Measurements from ENCODE around the gene HNRNPH1. TPM values are rescaled to one million over a fixed set of nuclear protein-coding genes. Genes with fewer than 3 reads are reported as not detected.

The HNRNPH1 gene
- total RNA-seq, 2 experiments from 2014 or later: 811 to 1,007 TPM

- Mint-ChIP-seq H3K36me3 (peaks cover 29% of the 10 kb centered on the region), H3K27me3 (no peaks in the 10 kb centered on the region), H3K4me3 (no peak overlapping the region), H3K9me3 (ENCODE audit: low read depth) (no peaks in the 10 kb centered on the region), H3K27ac (no peak overlapping the region), H3K4me1 (peaks cover 36% of the 10 kb centered on the region)
- DNase-seq (no peak), ATAC-seq (no peak)
- CTCF ChIA-PET: no interaction called here
Measured at GRCh38 chr5:179606071-179606909, 17.2 kb downstream of the HNRNPH1 start.

- H3K27ac Mint-ChIP-seq: no peak overlapping the region
- peaks cover 21% of the 10 kb centered on the region for H3K36me3 Mint-ChIP-seq
Measured at GRCh38 chr5:179605026-179605833, 18.2 kb downstream of the HNRNPH1 start.

GRCh38 chr5:179603308-179603707 is 20.2 kb downstream of the HNRNPH1 start:
- CTCF ChIA-PET: no interaction called here
- Mint-ChIP-seq H3K4me1 (peaks cover 10% of the 10 kb centered on the region), H3K27me3 (no peaks in the 10 kb centered on the region), H3K9me3 (ENCODE audit: low read depth) (no peaks in the 10 kb centered on the region), H3K27ac (no peak overlapping the region), H3K4me3 (no peak overlapping the region), H3K36me3 (peaks cover 15% of the 10 kb centered on the region)
- ATAC-seq: no peak
- no peak for DNase-seq

More at GRCh38 chr5:179605026-179605833, 18.2 kb downstream of the HNRNPH1 start:
- no peak for DNase-seq
- peaks cover 27% of the 10 kb centered on the region for H3K4me1 Mint-ChIP-seq
- no peak for ATAC-seq
- H3K4me3 Mint-ChIP-seq: no peak overlapping the region
- no peaks in the 10 kb centered on the region for H3K27me3 Mint-ChIP-seq
- H3K9me3 Mint-ChIP-seq (ENCODE audit: low read depth): no peaks in the 10 kb centered on the region
- CTCF ChIA-PET: no interaction called here

- no peak overlapping the region for H3K4me3 Mint-ChIP-seq
- no peak for DNase-seq
- CTCF ChIA-PET: no interaction called here
- H3K36me3 Mint-ChIP-seq: peaks cover 14% of the 10 kb centered on the region
- no peaks in the 10 kb centered on the region for H3K27me3 Mint-ChIP-seq
- no peak for ATAC-seq
- no peaks in the 10 kb centered on the region for H3K4me1 Mint-ChIP-seq
- no peak overlapping the region for H3K27ac Mint-ChIP-seq
- H3K9me3 Mint-ChIP-seq (ENCODE audit: low read depth): no peaks in the 10 kb centered on the region
Measured at GRCh38 chr5:179601871-179602625, 21.4 kb downstream of the HNRNPH1 start.

GRCh38 chr5:179599973-179600372 is 23.5 kb downstream of the HNRNPH1 start:
- Mint-ChIP-seq H3K9me3 (ENCODE audit: low read depth) (no peaks in the 10 kb centered on the region), H3K4me1 (no peaks in the 10 kb centered on the region), H3K4me3 (no peak overlapping the region), H3K27ac (peak overlapping the region; percentile 56), H3K36me3 (peaks cover 23% of the 10 kb centered on the region), H3K27me3 (no peaks in the 10 kb centered on the region)
- CTCF ChIA-PET: interaction anchor here (1.0 kb wide), 1 partner anchor 24 kb away, joined by 3 read pairs; the partner anchor contains the start of gene HNRNPH1
- DNase-seq: no peak
- no peak for ATAC-seq

GRCh38 chr5:179599566-179599965 is 23.9 kb downstream of the HNRNPH1 start:
- Mint-ChIP-seq H3K4me1 (no peaks in the 10 kb centered on the region), H3K9me3 (ENCODE audit: low read depth) (no peaks in the 10 kb centered on the region), H3K27me3 (no peaks in the 10 kb centered on the region), H3K36me3 (peaks cover 26% of the 10 kb centered on the region), H3K27ac (no peak overlapping the region), H3K4me3 (no peak overlapping the region)
- CTCF ChIA-PET: interaction anchor here (1.0 kb wide), 1 partner anchor 24 kb away, joined by 3 read pairs; the partner anchor contains the start of gene HNRNPH1
- DNase-seq: no peak
- no peak for ATAC-seq

GRCh38 chr5:179599100-179599499 is 24.4 kb downstream of the HNRNPH1 start:
- DNase-seq (no peak), ATAC-seq (no peak)
- Mint-ChIP-seq H3K27ac (no peak overlapping the region), H3K9me3 (ENCODE audit: low read depth) (no peaks in the 10 kb centered on the region), H3K27me3 (no peaks in the 10 kb centered on the region), H3K4me1 (no peaks in the 10 kb centered on the region), H3K4me3 (no peak overlapping the region), H3K36me3 (peaks cover 25% of the 10 kb centered on the region)
- CTCF ChIA-PET: interaction anchor here (1.0 kb wide), 1 partner anchor 25 kb away, joined by 3 read pairs; the partner anchor contains the start of gene HNRNPH1

- CTCF ChIA-PET: no interaction called here
- H3K4me1 Mint-ChIP-seq: no peaks in the 10 kb centered on the region
- no peak overlapping the region for H3K27ac Mint-ChIP-seq
- H3K9me3 Mint-ChIP-seq (ENCODE audit: low read depth): no peaks in the 10 kb centered on the region
- DNase-seq: no peak
- H3K27me3 Mint-ChIP-seq: no peaks in the 10 kb centered on the region
- peaks cover 36% of the 10 kb centered on the region for H3K36me3 Mint-ChIP-seq
- no peak for ATAC-seq
- H3K4me3 Mint-ChIP-seq: no peak overlapping the region
Measured at GRCh38 chr5:179596421-179596820, 27.1 kb downstream of the HNRNPH1 start.

GRCh38 chr5:179595916-179596315 is 27.6 kb downstream of the HNRNPH1 start:
- H3K4me1 Mint-ChIP-seq: no peaks in the 10 kb centered on the region
- H3K27me3 Mint-ChIP-seq: no peaks in the 10 kb centered on the region
- peaks cover 36% of the 10 kb centered on the region for H3K36me3 Mint-ChIP-seq
- H3K27ac Mint-ChIP-seq: no peak overlapping the region
- CTCF ChIA-PET: no interaction called here
- no peaks in the 10 kb centered on the region for H3K9me3 Mint-ChIP-seq (ENCODE audit: low read depth)
- H3K4me3 Mint-ChIP-seq: no peak overlapping the region
- no peak for DNase-seq
- no peak for ATAC-seq

- Mint-ChIP-seq H3K4me3 (no peak overlapping the region), H3K27me3 (no peaks in the 10 kb centered on the region), H3K36me3 (peaks cover 23% of the 10 kb centered on the region), H3K9me3 (ENCODE audit: low read depth) (no peaks in the 10 kb centered on the region), H3K4me1 (no peaks in the 10 kb centered on the region), H3K27ac (no peak overlapping the region)
- CTCF ChIA-PET: no interaction called here
- DNase-seq (no peak), ATAC-seq (no peak)
Measured at GRCh38 chr5:179588166-179588565, 35.3 kb downstream of the HNRNPH1 start.

- Mint-ChIP-seq H3K36me3 (peaks cover 15% of the 10 kb centered on the region), H3K9me3 (ENCODE audit: low read depth) (no peaks in the 10 kb centered on the region), H3K27me3 (no peaks in the 10 kb centered on the region), H3K4me3 (no peak overlapping the region), H3K27ac (no peak overlapping the region), H3K4me1 (no peaks in the 10 kb centered on the region)
- CTCF ChIA-PET: no interaction called here
- DNase-seq (no peak), ATAC-seq (no peak)
Measured at GRCh38 chr5:179585941-179586401, 37.5 kb downstream of the HNRNPH1 start.

- peaks cover 17% of the 10 kb centered on the region for H3K36me3 Mint-ChIP-seq
- no peaks in the 10 kb centered on the region for H3K9me3 Mint-ChIP-seq (ENCODE audit: low read depth)
- H3K4me3 Mint-ChIP-seq: no peak overlapping the region
- H3K27me3 Mint-ChIP-seq: no peaks in the 10 kb centered on the region
- CTCF ChIA-PET: no interaction called here
- DNase-seq (no peak), ATAC-seq (no peak)
- H3K4me1 Mint-ChIP-seq: no peaks in the 10 kb centered on the region
- no peak overlapping the region for H3K27ac Mint-ChIP-seq
Measured at GRCh38 chr5:179577286-179577960, 46.0 kb downstream of the HNRNPH1 start.

- no peak overlapping the region for H3K27ac Mint-ChIP-seq
- CTCF ChIA-PET: no interaction called here
- H3K27me3 Mint-ChIP-seq: no peaks in the 10 kb centered on the region
- DNase-seq (no peak), ATAC-seq (no peak)
- H3K4me1 Mint-ChIP-seq: no peaks in the 10 kb centered on the region
- H3K4me3 Mint-ChIP-seq: no peak overlapping the region
- peaks cover 24% of the 10 kb centered on the region for H3K36me3 Mint-ChIP-seq
- H3K9me3 Mint-ChIP-seq (ENCODE audit: low read depth): no peaks in the 10 kb centered on the region
Measured at GRCh38 chr5:179572386-179572785, 51.1 kb downstream of the HNRNPH1 start.

Data from activated CD8-positive, alpha-beta memory T cell treated with anti-CD3 and anti-CD28 coated beads, Interleukin-2, amount 10 ng/mL, durations not matched to agents 7 days and 5 days (primary cell).